ENCODE results near the gene APBA2. TPM values are rescaled to one million over a fixed set of nuclear protein-coding genes. Genes with fewer than 3 reads are reported as not detected.

The APBA2 gene
- total RNA-seq, 1 experiment from 2014 or later, result 13.2 TPM

DNA sequence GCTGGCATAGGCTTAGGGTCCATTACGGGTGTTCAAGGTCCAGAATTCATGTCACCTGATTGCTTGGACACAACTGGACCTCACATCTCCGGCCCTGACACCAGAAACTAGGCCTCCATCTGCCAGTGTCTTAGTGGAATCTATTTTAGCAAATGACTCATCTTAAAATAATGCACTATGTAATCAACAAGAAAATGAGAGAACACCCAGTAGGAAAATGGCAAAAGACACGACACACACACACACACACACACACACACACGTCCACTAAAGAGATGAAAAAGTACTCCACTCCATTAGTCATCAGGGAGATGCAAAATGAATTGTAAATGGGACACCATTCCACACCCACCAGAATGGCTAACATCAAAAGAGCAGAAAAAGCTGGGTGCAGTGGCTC lies 11.2 kb downstream of the APBA2 start:
- peak; percentile 74 for DNase-seq (ENCODE audit: low spot score)

DNA sequence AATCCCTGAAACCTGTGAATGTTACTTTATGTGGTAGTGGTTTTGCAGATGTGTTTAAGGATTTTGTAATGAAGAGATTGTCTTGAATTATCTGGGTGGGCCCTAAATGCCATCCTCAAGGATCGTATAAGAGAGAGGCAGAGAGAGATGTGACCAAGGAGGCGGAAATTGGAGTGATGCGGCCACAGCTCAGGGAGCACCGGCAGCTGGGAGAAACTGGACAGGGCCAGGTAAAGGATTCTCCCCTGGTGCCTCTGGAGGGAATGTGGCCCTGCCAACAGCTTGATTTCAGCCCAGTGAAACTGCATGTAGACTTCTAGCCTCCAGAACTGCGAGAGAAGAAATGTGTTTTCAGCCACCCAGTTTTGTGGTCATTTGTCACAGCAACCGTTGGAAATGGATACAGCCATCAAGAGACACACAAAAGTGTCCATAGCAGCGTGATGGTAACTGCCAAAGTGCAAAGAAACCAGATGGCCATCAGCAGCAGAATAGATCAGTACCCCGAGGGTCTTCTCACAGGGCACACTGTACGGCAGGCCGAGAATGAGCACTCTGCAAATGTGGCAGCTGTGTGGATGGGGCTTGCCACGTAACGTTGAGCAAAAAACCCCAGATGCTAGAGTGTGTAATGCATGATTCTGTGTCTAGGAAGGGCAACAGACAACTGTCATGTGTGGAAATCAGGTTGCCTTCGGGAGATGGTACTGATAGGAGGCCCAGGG lies 12.2 kb downstream of the APBA2 start:
- no peak for DNase-seq (ENCODE audit: low spot score)

DNA sequence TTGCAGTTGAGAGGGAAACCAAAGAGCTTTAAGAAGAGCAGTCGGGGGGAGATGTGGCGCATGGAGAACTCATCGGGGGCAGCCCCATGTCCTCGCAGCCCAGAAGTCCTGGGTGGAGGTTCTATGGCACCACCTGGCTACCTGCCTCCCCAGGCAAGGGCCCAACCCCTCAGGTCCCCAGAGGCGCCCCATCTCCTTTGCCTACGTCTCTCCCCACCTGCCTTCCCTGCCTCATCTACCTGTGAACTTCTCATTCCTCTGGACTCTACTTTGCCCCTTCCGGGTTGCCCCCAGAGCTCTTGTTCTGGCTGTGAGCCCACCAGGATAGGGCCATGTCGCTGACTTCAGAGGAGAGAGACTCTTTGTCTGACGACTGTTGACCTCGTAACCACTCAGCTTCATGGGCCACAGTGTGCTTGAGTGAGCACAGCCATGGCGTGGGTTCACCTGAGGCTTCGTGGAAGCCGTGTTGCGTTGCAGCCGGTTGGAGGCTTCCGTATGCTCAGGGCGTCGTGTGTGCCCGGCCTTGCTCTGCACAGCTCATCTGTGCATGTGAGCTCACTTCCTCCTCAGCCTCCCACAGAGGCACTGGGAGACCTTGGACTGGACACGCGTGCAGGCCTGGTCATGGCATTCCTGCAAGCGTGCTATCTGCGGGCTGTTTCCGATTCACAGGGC lies 13.4 kb downstream of the APBA2 start:
- no peak for DNase-seq (ENCODE audit: low spot score)

DNA sequence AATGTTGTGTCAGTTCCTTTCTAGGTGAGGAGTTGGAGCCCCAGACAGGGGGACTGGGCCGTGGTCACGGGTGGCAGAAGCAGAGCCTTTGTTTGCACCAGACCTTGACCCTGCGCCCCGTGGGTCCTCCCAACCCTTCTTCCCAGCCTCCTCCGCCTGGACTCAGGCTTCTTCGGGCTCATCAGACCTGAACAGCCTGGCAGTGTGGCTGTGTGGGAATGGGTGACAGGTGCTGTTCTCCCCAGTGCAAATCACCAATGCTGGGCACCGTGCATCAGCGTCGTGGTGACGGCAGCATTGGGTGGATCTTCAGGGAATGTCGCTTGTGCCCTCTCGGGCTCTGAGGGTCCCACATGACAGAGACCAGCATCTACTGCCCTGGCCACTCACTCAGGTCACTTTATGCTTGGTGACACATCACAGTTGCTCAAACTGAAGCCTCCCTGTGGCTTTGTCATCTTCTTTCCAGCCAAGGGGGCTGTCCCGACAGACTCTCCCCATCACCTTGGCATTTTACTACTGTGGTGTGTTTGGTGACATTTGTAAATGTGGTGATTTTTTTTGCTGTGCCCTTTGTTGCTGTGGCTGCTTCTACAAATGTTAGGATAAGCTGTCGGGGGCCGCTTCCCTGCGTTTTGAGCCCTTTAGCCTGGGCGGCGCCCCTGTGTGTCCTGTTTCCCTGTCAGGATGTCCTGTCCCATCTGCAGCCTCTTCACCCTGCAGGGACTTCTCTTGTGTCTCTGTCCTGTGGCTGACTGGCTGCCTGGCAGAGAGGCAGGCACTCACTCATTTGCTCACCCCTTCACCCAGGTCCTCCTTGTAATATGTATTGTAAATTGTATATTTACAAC lies 14.5 kb downstream of the APBA2 start:
- DNase-seq (ENCODE audit: low spot score), result no peak

DNA sequence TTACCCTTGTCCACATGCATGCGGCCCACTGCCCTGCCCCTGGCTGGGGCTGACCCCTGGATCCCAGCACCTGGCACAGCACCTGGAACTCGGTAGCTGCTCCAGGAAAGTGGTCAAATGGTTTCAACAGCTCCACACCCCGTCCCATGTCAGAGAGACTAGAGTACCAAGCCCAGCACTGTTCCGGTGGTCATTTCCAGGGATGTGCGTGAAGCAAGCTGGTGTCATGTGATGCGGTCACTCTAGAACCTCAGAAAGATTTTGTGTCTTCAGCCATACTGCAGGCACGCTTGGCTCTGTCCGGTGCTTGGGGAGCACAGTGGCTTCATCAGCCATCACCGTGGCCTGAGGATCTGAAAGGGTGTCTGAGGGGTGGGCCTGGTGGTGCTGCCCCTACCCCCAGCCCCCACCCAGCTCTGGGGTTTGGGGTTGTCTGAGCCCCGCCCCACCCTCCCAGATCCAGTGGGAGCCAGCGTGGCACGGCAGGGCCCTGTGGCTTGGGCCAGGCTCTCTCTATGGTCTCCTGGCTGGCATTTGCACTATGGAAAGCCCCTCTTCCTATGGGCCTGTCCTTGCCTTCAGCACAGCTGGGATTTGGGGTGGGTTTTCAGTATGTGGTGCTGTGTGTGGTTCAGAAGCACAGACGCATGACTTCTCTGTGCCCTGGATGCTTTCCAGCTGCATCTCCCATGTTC lies 15.3 kb downstream of the APBA2 start:
- DNase-seq (ENCODE audit: low spot score), result no peak

DNA sequence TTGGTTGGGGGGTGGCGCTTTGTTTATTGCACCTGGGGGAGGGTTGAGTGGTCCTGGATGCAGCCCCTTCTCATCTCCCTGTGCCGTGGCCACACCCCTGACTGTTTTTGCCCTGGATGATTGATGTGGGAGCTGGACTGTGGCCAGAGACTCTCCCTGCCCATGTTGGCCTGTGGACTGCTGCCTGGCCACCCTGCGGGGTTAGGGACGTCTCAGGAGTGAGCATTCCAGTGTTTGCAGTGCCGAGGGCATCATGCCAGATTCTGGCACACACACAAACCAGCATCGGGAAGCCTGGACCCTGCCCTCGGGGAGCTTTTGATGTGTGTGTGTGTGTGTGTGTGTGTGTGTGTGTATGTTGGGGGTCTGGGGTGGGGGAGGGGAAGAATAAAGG lies 15.8 kb downstream of the APBA2 start:
- DNase-seq (ENCODE audit: low spot score), result no peak

DNA sequence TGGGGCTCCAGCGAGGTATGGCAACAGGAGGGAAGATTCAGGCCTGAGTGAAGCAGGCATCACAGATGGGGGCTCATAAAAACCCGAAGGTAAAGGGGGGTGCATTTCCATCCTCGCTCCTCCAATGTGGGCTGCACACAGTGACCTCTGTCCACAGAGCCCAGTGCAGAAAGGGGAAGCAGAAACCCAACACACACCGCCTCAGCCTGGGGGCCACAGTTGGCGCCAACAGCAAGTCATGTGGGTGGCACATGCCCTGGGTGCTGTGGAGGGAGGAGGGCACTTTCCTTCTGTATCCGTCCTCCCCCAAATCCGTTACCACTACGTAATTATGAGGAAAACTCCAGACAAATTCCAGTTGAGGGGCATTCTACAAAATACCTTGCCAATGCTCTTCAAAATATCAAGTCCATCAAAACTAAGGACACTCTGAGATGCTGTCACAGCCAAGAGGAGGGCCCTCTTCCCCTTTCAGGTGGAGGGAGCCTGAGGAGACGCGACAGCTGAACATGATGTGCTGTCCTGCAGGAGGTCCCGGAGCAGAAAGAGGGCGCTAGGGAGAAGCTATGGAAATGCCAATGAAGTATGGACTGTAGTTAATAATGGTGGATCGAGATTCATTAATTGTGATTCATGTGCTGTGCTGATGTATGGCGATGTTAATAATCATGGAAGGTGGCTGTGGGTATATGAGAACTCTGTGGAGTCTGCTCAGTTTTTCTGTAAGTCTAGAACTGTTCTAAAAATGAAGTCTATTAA lies 16.4 kb downstream of the APBA2 start:
- DNase-seq (ENCODE audit: low spot score), result no peak

DNA sequence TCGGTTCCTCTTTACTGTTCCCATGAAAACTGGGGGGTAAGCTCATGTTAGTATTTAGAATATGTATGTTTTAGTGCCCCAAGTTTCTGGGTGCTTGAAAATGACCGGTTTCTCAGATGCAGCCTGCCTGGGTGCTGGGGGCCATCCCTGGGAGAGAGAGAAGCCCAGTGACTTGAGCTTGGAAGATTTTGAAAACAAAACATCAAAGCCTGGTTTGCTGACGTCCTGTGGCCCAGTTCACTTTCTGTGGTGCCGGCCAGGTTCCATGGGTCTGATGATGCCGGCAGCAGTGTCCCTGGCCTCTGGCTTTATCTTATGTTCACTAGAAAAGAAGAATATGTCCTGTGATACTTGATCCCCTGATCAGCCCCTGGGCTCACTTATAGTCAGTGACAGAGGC lies 17.1 kb downstream of the APBA2 start:
- DNase-seq (ENCODE audit: low spot score), result no peak

DNA sequence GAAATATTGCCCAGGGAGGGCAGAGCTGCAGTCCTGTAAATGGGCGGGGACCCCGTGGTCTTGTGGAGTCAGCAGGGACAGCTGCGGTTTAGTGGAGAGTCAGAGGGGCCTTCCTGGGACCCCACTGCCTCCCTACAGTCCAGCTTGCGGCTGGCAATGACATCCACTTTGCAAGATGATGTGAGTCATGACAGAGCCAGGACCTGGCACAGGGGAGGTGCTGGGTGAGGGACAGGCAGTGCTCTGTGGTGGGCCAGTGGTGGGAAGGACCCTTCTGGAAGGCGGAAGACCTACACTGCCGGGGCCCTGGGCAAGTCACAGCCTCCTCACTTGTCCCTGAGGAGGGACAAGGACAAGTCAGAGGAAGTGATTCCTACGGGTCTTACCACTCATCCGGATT lies 17.8 kb downstream of the APBA2 start:
- DNase-seq (ENCODE audit: low spot score), result no peak

DNA sequence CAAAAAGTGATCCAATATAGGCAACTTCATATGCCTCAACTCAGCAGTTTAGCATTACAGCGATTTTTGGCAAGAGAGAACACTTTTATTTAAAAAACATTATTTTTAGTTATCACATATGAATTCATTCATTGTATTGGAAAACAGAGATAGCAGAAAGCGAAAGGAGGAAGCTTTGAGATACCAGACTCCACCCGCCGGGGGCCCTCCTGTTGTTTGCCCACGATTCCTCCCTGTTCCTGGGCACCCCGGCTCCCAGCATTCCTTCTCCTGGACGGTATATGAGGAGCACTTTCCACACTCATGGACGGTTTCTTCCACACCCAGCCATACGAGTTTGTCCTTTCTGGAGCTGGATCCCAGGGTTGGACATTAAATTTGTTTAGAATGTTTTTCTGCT lies 18.2 kb downstream of the APBA2 start:
- no peak for DNase-seq (ENCODE audit: low spot score)

DNA sequence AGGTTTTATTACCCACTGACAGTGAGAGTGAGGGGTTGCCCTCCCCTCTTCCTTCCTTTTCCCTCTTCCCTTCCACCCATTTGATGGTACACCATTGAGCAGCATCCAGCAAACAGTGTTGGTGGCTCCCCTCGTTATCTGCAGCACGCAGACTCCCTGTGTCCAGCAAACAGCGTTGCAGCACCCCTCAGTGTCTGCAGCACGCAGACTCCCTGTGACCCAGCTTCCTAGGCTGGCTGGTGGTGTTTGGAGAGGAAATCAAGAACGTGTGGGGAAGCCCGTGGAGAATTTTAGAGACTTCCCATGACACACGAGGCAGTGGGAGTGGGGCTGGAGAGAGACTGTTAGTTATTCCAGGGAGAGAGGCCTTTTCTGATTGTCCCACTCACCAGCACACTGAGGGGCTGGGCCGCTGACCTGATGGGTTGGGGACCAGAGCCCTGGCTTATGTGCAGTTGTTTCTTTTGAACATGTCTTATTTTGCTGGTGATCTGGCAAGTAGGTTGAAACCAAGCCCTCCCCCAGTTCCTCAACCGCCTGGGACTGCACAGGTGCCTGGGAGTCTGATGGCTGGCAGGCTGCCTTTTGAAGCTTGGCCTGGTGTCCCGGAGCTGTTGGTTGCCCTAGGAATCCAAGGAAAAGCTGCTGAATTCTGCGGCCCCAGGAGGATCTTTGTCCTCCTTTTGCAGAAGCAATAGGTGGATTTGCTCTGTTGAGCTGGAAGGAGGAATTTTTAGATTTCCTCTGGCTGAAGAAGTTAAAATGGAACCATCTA lies 19.0 kb downstream of the APBA2 start:
- no peak for DNase-seq (ENCODE audit: low spot score)

DNA sequence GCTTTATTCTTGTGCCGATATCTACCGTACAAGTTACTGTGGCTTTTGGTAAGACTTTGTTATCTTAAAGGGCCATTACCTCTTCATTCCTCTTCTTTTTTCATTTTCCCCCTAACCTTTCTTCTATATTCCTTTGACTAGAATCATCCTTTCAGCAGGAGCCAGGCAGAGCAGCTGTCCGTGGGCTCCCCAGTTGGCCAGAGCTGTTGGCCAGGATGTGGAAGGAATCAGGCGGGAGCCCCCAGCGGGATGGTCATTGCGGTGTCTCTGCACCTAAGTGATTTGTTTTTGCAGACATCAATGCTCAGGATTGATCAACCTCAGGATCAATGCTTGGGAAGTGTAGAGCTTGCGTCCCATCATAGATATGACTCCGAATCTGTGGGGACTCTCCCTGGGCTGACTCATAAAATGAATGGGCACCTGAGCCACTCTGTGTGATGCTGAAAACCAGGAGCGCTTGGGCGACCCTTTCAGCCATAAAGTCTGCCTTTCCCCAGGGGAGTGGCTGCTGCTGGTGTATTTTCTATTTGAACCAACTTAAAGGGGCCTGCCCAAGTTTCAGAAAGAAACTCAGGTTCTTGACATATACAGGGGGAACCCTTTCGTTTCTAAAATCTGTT lies 21.7 kb downstream of the APBA2 start:
- DNase-seq (ENCODE audit: low spot score), result no peak

DNA sequence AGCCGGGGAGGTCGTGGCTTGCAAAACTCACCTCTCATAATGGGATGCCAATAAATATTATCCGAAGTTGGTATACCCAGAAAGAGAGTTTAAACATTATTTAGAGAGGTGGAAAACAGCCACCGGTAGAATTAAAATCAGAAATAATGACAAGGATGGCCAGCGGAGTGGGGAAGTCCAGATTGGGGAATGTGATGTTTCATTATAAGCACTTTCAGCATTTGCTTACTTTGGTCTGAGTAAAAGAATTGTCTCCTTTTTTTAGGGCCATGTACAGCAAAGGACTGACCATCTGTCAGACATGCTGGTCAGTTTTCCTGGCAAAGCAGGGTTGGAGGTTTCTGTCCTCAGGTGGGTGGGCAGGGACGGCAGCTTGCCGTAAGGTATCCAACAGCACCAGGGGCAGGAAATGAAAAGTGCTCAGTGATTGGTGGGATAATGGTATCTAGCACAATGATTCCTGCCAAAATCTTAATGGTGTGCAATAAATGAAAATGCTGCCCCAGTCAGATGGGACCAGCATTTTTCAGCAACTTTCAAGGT lies 24.3 kb downstream of the APBA2 start:
- DNase-seq (ENCODE audit: low spot score), result no peak

DNA sequence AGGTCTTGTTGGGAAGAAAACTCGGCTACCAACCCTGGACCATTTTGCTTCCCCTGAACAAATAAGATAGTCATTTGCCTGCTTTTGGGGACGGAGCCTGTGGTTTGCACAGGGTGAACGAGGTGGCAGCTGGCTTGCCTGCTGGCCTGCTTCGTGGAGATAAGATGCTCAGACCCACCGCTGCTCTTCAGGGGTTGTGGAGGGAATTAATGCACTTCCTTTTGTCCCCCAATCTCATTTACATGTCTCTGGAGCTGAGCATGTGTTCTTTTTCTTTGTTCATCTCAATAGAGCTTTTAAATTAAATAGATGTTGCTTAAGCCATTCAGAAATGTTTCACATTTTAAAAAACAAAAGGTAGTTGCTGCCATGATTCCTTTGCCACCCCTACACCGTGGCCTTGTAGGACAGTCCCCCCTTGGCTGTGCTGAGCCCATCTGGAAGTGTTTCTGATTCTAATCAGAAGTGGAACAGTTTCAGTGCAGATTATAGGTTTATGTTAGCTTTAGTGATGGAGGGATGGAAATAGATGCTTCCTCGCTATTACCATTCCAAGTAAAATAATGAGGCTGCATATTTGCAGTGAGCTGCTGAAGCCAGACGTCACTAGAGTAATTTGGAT lies 25.6 kb downstream of the APBA2 start:
- no peak for DNase-seq (ENCODE audit: low spot score)

DNA sequence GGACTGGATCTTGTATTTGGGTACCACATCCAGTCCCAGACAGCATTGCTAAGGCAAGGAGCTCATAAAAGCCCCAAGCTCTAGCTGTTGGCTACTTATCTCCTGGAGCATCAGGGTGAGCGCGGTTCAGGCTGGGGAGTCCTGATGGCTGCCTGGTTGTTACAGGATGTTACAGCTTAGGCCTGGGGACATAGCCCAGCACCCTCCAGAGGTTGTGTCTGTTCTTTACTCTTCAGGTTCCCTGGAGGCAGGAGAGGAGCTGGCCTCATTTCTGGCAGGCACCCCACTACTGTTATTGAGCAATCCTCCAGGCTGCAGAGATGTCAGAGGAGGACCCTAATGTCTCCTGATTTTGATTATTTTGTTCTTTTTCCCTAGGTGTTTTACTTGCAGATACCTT lies 26.6 kb downstream of the APBA2 start:
- no peak for DNase-seq (ENCODE audit: low spot score)

DNA sequence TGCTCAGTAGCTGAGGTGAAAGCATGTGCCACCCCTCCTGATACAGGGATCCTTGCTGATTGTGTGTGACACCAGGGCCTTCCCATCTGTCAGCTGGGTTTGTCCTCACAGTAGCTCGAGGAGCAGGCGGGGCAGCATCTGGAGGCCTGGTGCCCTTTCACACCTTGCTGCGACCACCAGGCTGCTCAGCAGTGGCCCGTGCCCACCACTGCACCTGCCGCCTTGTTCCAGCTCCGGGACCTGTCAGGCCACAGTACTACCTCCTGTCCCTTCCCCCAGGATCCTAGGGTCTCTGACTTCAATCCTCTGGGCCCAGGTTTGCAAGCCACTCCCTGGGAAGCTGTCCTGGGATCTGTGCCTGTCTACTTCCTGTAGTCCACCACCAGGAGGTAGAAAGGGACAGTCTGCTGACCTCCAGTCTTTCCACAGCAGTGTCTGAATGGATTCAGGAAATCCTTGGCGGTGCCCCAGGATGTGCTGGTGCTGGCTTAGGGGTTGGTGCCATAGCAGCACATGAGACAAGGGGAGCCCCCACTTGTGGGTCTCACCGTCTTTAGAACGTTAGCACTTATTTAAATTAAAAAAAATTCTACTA lies 27.5 kb downstream of the APBA2 start:
- no peak for DNase-seq (ENCODE audit: low spot score)

DNA sequence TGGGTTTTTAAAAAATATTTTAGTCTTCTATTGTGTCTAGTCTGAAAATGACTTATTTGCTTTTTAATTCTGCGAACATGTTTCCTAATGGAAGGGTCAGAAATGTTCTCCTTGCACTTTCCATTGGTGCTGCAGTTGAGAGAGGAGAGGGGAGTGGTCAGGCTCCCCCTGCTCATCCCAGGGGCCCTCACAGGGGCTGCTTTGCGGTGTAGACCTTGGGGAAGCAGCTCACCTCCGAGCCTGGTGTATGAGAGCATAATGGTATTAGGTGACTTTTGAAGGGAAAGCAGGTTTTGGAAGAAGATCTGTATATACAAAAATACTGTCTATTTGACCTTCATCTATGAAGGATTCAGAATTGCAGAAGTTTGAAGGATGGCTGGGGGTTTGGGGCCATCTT lies 28.3 kb downstream of the APBA2 start:
- DNase-seq (ENCODE audit: low spot score), result no peak

DNA sequence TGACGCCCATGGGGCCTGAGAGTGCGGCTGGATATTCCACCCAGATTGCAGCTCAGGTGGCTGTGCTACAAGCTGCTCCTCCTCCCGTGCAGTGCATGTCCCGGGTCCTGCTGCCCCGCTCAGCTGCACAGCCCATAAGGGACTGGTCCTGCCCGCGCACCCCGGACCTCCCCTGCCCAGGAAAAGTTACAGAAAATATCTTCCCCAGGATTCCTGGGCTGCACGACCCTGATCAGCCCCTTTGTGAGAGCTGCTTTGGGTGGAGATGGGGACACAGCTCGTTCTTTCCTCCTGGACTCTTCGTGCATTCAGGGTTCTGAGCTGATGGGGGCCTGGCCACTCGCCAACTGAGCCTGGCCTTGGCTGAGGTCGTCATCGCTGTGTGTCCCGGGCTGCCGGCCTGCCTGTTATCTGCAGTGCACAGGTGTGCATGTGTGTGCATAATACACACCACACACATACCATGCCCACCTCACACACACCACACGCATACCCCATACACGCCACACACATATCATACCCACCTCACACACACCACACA lies 28.8 kb downstream of the APBA2 start:
- DNase-seq (ENCODE audit: low spot score), result no peak

Measured in H4 (cell line).